Measurements from ENCODE around the gene DPF1.

The DPF1 gene

DNA sequence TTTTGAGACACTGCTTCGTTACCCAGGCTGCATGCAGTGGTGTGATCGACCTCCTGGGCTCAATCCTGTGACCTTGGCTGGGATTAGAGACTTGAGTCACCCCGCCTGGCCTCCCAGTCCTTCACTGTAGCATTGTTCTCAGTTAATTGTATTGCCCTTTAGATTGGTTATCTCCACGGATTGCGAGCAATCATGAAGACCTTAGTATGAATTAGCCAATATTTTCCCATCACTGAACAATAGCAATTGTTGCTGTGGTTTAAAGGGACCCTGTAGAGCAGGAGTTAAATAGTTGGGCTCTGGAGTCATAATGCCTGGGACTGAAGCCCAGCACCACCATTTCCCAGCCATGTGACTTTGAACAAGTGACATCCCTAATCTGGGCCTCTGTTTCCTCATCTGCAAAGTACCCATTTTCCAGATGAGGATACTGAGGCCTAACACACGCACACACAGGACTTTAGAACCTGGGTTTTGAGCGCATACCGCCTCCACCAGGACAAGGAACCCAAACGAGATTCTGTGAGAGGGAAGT is 23.8 kb upstream of the DPF1 start:
- H3K27ac ChIP-seq = no peak overlapping the region
- TF ChIP-seq, protein P1, sequence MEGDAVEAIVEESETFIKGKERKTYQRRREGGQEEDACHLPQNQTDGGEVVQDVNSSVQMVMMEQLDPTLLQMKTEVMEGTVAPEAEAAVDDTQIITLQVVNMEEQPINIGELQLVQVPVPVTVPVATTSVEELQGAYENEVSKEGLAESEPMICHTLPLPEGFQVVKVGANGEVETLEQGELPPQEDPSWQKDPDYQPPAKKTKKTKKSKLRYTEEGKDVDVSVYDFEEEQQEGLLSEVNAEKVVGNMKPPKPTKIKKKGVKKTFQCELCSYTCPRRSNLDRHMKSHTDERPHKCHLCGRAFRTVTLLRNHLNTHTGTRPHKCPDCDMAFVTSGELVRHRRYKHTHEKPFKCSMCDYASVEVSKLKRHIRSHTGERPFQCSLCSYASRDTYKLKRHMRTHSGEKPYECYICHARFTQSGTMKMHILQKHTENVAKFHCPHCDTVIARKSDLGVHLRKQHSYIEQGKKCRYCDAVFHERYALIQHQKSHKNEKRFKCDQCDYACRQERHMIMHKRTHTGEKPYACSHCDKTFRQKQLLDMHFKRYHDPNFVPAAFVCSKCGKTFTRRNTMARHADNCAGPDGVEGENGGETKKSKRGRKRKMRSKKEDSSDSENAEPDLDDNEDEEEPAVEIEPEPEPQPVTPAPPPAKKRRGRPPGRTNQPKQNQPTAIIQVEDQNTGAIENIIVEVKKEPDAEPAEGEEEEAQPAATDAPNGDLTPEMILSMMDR (IDR thresholded peaks at IDR 0.05) = no peak
- no peak for TF ChIP-seq ZFX (IDR thresholded peaks at IDR 0.05; ENCODE audit: borderline replicate concordance)

DNA sequence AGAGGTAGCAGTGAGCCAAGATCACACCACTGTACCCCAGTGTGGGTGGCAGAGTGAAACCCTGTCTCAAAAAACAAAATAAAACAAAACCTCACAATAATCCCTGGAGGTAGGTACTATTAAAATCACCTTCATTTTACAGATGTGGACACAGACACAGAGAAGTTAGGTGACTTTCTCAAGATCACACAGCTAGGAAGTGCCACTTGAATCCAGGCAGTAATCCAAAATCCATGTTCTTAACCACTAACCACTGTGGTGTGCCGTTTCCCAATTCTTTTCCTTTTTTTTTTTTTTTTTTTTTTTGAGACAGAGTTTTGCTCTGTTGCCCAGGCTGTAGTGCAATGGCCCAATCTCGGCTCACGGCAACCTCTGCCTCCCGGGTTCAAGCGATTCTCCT is 23.1 kb upstream of the DPF1 start:
- no peak overlapping the region for H3K27ac ChIP-seq
- TF ChIP-seq, protein P1 (IDR thresholded peaks at IDR 0.05) = no peak
- TF ChIP-seq ZFX (IDR thresholded peaks at IDR 0.05; ENCODE audit: borderline replicate concordance) = no peak

DNA sequence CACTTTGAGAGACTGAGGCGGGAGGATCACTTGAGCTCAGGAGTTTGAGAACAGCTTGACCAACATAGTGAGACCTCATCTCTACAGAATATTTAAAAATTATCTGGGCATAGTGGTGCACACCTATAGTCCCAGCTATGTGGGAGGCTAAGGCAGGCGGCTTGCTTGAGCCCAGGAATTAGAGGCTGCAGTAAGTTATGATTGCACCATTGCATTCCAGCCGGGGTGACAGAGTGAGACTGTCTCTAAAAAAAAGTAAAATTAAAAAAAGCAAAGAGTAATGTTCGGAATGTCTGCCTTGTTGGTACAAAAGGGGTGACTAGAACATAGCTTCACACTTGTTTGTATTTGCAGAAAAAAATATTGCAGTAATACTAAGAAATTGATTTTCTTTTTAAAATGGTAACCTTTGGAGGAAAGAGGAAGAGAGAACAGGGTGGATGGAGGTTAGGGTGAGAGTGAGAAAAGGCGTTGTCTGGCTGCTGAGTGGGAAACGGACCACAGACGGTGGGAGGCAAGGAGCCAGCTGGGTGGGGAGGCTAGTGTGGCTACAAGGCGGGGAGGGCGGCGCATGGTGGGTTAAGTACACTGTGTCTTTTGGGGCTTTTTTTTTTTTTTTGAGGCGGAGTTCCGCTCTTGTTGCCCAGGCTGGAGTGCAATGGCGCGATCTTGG is 21.9 kb upstream of the DPF1 start:
- H3K27ac ChIP-seq = no peak overlapping the region
- no peak for TF ChIP-seq ZFX (IDR thresholded peaks at IDR 0.05; ENCODE audit: borderline replicate concordance)
- TF ChIP-seq, protein P1 (IDR thresholded peaks at IDR 0.05) = no peak

DNA sequence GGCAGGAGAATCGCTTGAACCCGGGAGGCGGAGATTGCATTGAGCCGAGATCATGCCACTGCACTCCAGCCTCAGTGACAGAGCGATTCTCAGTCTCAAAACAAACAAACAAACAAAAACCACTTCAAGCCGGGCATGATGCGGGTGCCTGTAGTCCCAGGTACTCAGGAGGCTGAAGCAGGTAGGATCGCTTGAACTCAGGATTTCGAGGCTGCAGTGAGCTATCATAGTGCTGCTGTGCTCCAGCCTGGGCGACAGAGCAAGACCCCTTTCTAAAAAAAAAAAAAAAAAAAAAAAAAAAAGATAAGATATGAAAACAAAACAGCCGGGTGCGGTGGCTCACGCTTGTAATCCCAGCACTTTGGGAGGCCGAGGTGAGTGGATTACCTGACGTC is 19.3 kb upstream of the DPF1 start:
- TF ChIP-seq, protein P1 (IDR thresholded peaks at IDR 0.05) = no peak
- no peak for TF ChIP-seq ZFX (IDR thresholded peaks at IDR 0.05; ENCODE audit: borderline replicate concordance)
- no peak overlapping the region for H3K27ac ChIP-seq

DNA sequence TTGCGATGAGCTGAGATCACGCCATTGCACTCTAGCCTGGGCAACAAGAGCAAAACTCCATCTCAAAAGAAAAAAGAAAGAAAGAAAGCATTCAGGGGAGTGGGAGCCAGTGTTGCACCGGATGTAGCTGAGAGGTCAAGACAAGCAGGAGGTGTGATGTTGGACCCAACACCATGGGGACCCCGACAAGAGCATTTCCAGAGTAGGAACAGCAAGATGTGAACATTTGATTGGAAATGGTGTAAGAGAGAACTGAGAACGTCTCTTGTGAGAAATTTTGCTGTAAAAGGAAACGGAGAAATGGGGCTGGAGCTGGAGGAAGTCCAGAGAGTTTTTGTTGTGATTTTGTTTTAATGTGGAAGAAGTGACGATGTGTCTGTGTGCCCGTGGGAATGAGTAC is 15.8 kb upstream of the DPF1 start:
- no peak for TF ChIP-seq ZFX (IDR thresholded peaks at IDR 0.05; ENCODE audit: borderline replicate concordance)
- TF ChIP-seq, protein P1 (IDR thresholded peaks at IDR 0.05) = no peak
- no peak overlapping the region for H3K27ac ChIP-seq

DNA sequence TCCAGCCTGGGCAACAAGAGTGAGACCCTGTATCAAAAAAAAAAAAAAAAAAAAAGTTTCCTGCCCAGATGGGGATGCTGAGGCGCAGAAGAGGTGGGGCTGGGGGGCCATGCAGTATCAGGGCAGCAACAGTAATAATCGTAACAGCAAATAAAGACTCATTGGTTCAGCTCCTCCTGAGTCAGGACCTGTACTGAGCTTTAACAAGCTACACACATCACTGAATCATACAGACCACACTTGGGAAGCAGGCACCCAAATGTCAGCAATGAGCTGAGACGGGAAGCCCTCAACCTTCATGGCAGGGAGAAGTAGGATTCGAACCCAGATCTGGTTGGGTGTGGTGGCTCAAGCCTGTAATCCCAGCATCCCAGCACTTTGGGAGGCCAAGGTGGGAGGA is 10.6 kb upstream of the DPF1 start:
- TF ChIP-seq, protein P1 (IDR thresholded peaks at IDR 0.05) = no peak
- TF ChIP-seq ZFX (IDR thresholded peaks at IDR 0.05; ENCODE audit: borderline replicate concordance) = no peak
- no peak overlapping the region for H3K27ac ChIP-seq

DNA sequence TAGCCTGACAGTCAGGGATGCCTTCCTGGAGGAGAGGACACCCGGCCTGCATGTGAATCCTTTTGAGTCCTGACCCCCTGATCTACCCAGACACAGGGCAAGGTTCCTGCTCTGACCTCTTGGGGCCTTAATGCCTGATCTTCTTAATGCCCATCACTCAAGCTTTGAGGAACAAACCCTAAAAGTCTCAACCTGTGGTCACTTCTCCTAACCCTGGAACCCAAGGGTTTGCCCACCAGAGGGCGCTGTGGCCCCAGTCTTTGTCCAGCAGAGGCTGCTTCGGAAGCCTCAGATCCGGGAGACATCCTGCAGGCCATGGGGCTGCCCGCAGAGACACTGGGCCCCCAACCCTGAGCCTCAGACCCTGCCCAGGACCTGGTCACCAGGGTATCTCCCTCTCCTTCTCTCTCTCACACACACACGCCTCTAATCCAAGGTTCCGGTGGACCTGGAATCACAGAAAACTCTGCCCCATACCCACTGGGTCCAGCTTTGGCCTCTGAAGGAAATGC is 9.8 kb upstream of the DPF1 start:
- TF ChIP-seq, protein P1 (IDR thresholded peaks at IDR 0.05) = peak; percentile 88
- TF ChIP-seq ZFX (IDR thresholded peaks at IDR 0.05; ENCODE audit: borderline replicate concordance) = no peak
- 0 out of 2 replicates have a peak overlapping the region, but pooled peaks have one; percentile 30 for H3K27ac ChIP-seq

Data from 22Rv1 (cell line).